ENCODE results near the gene ADAM10.

ADAM10 gene

DNA sequence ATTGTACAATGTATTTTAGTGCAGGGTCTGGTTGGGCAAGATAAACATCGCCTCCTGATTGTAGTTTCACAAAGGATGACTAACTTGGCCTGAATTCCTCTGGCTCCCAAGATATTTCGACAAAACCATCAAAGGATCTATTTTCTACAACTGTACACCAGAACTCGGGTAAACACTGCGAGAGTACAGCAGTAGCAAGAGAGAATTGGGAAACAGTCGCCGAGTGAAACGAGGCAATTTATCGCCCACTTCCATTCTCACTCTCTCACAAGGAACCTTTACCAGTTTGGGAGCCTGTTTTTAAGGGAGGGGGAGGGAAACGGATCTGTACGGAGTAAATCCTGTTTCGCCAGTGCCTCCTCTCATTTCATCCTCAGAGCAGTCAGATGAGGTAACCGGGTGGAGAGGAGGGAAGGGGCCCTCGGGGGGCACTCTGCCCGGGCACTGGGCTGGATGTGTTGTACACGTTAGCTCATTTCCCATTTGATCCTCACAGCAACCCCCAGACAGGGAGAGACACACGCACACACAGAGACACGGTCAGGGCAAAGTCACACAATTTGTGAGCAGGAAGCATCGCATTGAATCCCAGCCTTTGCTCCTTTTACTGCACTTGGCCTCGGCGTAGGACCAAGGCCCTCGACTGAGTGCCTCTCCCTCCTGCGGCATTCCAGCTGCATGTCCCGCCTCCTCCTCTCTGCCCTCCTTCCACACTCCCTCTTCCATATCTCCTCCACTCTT, 197.6 kb downstream of the ADAM10 start:
- no peak for DNase-seq (ENCODE audit: low read depth)

DNA sequence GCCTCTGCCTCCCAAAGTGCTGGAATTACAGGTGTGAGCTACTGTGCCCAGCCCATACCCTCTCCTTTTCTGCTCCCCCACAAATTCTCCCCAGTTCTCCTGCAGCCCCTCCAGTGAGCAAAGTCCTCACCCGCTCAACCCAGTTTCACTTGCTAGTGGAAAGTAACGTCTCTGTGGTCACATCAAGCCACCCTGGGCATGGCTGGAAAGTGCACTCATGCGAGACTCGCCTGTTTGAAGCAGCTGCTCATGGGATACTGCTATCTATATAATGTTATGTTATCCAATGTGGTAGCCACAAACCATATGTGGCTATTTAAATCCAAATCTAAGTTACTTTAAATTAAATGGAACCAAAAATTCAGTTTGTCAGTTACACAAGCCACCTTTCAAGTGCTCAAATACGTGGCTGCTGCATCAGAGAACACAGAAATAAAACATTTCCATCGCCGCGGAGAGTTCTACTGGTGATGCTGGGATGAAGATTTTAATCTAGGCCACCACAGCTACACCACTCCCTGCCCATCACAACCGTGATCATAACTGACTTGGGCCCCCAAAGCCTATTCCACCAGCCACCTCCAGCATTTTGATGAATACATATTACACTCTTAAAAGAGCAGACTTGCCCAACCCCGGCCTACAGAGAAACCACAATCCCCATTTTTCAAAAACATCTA, 198.3 kb downstream of the ADAM10 start:
- no peak for DNase-seq (ENCODE audit: low read depth)

DNA sequence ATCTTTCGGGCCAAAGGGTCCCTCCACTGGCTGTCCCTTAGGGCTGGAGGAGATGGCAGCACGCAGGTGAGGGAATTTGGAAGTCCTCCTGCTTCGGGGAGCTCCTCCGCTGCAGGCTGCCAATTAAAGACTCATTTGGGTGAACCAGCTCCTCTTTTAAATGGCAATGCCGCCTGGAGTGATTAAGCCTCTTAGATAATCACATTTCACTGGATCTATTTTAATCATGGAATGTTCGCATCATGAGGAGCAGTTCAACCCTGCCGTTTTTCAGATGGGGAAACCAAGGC, 199.8 kb downstream of the ADAM10 start:
- no peak for DNase-seq (ENCODE audit: low read depth)

DNA sequence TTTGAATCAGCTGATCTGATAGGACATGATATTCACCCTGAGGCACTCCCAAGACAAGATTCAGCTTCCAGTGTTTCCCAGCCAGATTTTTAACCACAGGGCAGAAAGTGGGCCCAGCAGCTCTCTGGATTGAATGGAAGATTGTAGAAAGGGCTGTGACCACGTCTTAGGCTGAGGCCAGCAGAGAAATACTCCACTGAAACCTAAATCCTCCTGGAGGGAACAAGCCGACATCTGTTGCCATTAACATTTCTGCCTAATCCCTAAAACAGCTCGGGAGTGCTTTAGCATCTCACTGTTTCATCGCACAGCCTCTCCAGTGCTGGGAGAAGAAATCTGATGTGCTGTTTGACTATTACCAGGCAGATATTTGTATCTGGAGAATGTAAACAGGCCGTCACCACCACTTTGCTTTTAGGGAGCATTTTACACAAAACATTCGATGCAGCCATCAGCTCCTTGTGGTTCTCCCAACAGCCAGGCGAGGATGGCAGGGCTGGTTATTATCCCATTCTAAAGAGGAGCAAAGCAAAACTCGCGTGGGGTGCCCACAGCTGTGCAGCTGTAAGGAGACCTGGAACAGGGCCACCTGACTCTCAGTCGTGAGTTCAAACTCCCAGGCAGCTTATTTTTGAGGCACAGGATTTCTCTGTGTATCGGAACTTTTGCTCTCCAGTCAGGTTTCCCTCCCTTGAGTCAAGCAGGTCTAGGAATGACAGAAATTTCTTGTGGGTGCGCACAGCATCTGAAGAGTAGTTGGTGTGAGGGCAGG, 200.3 kb downstream of the ADAM10 start:
- no peak for DNase-seq (ENCODE audit: low read depth)

DNA sequence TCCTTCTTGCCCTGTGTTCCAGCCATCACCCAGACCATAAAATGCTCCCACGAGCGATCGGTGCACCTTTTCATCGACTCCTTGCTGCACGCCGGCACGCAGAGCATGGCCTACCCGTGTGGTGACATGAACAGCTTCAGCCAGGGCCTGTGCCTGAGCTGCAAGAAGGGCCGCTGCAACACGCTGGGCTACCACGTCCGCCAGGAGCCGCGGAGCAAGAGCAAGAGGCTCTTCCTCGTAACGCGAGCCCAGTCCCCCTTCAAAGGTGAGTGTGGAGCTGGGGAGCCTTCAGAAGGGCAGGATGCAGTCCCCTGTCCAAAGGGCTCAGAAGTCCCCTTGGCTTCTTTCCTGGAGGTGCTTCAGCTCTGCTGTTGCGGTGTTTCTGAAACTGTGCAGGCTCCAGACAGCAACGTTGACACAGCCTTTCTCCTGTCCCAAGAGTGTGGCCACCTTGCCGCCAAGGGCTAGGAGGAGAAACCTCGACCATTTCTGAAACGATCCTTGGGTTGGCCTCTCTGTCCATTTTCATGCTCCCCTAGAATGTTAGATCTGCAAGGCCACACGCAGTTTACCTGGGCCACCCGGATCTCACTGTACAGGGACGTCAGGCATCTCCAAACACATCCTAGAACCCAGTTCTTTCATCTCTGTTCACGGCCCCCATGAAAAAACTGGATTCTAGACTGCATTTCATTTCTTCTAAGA, 201.0 kb downstream of the ADAM10 start:
- no peak for DNase-seq (ENCODE audit: low read depth)

DNA sequence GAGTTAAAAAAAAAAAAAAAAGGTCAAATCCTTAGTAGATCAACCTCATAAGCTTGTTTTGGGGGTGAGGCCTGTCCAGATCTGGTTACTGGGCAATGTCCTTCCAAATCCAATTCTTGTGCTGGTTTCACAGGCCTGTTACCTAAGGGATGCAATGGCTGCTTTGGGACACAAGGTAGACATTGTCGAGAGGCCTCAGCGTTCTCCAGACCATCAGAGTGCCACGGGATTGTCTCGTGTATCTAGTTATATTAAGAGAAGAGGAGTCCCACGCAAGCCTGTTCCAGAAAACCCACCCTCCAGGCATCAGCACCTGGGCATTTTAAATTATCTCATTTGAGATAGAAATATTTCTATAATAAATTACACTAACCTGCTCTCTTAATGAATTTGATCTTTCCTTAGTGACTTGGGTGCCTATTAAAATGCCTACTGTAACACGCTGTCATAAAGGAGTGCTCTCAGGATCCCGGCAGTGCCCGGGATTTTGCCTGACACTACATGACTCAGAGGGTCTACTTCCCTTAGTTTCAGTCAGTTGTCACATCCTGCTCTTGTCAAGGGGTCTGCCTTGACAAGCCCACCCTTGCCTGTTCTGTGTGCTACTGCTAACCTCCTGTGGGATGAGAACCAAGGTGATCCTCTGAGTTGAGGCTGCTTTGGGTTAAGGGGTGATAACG, 201.7 kb downstream of the ADAM10 start:
- DNase-seq (ENCODE audit: low read depth), result no peak

DNA sequence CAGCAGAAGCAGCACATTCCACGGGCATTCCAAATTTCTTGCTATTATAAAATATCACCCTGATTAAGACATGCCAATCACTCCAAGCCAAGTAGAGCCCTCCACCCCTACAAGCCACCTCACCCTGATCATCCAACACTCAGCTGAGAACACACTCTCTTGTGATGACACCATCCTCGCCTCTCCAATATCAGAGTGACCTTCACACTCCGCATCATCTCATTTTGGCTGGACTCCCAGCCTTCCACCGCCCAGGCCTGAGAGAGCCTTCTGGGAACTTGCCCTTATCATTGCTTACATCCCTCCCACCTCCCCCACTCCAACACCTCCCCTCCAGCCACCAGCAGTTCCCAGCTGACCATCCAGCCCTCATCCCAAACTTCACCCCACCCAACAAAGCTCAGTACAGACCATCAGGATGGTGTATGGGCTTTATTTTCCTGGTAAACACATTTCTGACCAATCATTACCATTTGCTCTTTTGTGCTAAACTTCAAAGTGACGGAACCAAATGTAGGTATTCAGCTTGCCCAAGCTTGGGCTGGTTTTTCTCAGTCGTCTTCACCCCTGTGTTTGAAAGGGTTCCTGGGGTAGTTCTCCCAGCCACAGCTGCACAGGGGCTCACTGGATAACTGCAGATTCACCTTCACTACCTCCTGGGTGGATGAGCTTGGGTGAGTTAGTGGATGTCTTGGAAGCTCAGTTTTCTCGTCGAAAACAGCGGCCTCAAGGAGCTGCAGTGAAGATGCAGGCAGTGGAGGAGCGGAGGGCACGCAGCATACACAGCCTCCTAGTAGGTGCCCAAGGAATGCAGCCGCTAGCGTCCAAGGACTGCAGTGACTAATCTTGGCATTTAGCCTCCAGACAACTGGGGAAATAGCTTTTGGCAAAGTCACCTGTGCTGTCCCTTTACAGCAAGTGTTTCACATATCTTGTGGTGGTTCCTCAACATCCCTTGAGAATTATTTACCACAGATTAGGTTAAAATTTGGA, 202.6 kb downstream of the ADAM10 start:
- no peak for DNase-seq (ENCODE audit: low read depth)

DNA sequence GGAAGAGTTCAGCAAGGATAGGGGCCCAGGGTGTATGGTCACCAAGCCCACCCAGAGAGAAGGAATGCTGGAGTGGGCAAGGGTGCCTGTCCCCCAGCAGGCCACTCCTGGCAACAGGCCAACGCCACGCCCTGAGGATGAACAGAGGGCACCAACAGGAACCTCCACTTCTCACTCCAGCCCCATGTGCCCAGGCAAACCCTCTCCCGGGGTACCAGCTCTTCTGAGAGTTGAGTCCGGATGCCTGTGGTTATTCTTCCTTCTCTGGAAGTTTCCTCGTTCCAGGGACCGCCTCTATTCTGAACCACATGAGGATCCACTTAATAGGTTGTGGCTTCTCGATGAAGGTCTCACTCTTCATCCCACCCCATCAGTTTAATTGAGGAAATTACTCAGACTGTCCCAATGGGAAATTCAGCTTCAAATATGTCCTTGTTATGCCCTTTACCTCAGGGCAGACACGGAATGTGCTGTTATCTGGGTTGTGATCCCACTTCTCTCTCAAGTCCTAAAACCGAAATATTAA, 203.4 kb downstream of the ADAM10 start:
- DNase-seq (ENCODE audit: low read depth), result no peak

DNA sequence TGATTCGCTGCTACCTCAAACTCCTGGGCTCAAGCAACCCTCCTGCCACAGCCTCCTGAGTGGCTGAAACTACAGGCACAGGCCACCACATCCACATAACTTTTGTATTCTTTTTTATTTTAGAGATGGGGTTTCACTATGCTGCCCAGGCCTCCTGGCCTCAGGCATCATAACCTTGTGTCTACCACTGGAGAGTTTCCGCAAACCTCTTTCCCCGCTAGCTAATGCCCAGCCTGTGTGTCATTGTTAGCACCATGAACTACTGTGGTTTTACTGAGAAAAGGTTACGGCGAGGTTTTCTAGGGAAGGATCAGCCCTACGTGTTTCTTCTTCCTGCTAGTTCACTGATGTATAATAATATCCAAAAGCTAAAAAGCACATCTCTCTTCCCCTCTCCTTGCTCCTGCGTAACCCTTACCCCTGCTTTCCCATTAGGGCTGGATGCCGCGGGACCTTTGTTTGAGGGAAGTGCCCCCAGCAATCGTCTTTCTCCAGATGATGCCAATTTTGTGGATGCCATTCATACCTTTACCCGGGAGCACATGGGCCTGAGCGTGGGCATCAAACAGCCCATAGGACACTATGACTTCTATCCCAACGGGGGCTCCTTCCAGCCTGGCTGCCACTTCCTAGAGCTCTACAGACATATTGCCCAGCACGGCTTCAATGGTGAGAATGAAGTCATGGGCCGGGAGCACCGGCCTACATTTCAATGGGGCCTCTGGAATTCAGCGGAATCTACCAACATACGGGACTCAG, 204.0 kb downstream of the ADAM10 start:
- no peak for DNase-seq (ENCODE audit: low read depth)

DNA sequence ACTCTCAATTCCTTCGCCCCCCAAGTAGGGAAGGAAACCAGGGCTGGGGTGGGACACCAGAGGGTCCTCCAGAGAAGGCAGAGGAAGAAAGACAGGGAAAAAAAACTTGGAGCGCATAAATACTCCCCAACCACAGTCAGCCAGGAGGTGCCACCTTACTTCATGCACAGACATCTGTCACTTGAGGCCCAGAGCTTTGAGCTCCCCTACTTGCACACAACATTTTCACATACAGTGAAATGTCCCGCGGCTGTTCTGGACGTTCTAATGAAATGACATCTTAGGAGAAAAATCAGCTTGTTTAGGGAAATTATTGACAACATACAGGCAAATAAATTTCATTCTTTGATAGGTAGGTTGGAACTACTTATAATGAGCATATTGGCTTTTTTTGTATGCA, 204.8 kb downstream of the ADAM10 start:
- no peak for DNase-seq (ENCODE audit: low read depth)

DNA sequence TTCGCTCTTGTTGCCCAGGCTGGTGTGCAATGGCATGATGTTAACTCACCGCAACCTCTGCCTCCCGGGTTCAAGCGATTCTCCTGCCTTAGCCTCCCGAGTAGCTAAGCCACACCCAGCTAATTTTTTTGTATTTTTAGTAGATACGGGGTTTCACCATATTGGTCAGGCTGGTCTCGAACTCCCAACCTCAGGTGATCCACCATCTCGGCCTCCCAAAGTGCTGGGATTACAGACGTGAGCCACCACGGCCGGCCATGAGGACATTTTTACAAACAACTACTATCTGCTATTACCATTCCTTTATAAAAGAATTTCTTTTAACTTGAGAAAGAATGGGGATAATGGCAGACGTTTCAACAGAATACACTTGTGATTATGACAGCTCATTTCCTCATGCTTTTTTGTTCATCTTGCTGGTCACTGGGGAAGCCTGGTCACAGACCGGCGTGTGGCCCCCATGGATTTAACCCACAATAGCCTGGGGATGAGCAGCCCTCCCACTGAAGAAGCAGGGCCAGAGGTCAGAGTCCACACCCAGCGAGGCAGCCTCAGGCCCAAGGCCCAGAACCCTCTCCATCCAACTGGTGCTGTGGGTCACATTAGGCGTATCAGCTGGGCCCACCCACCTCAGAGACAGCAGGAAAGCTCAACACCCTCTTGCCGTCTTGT, 205.7 kb downstream of the ADAM10 start:
- no peak for DNase-seq (ENCODE audit: low read depth)

DNA sequence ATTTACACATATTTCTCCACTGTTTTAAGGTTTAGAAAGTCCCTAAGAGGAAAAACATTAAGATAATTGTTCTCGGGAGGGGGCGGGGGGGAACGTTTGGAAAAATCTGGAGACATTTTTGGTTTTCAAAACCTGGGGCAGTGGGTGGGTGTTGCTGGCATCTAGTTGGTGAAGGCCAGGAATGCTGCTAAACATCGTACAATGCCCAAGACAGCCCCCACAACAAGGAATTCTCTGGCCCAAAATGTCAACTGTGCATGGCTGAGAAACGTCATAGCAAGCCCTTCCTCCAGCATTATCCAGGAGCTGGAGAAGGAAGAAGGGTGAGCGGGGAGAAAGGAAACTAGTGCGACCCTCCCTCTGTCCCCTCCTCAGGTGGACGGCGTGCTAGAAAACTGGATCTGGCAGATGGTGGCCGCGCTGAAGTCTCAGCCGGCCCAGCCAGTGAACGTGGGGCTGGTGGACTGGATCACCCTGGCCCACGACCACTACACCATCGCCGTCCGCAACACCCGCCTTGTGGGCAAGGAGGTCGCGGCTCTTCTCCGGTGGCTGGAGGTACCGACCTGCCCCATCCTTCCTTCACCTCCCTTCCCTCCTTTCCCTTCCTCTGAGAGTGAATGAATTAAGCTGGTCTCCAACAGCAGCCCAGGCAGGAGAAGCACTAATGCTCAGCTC, 208.0 kb downstream of the ADAM10 start:
- no peak for DNase-seq (ENCODE audit: low read depth)

DNA sequence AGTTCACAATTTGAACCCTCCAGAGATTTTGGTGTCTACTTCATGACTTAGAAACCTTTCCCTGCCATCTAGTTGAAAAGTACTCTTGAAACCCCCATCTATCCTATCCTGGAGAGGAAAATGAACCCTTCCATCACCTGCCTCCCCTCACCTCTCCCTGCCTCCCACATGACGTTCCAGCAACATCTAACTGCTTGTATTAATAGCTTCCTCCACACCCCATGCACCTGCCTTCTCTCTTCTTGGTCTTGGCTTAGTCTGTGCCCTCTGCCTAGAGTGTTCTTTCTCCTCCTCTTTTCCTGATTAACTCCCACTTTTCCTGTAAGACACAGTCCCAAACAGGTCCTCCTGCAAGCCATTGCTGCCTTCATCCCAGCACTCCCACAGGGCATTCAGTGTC, 210.0 kb downstream of the ADAM10 start:
- DNase-seq (ENCODE audit: low read depth), result no peak

DNA sequence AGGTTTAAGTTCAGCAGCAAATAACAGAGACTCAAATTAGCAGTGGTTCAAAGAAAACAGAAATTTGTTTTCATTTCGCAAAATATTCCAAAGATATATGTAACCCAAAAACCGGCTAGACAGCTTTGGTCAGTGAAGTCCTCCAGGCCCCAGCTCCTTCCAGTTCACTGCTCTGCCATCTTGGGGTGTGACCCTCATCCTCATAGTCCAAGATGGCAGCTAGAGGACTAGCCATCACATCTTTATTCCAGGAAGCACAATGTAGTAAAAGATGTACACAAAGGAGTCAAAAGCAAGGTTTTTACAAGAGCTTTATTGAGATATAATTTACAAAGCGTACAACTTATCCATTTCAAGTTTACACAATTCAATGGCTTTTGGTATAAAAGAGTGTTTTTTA, 210.6 kb downstream of the ADAM10 start:
- no peak for DNase-seq (ENCODE audit: low read depth)
